IMR-90 (cell line): ENCODE results near the gene SLC6A12. TPM values are rescaled to one million over a fixed set of nuclear protein-coding genes. Genes with fewer than 3 reads are reported as not detected.

Experiments
- ATAC-seq: fragments of 200-7000 bp; cut with Tn5 transposase; 2 replicates; pipeline ENCODE4 v1.9.1; 2020; ENCODE audit warnings: low read depth, mild to moderate bottlenecking, moderate library complexity
- BruUV-seq: library from RNA; stranded (reverse); fragments of 400-500 nt; replicated peaks from 2 replicates; lab custom pipeline; 2021; lab: Mats Ljungman, UMichigan
- CTCF ChIA-PET: fragments of 300-600 bp; formaldehyde crosslinking; extraction: SDS; loops from one replicate; lab custom pipeline; 2021; ENCODE audit warnings: antibody characterized with exemption; lab: Yijun Ruan, JAX
- POLR2A ChIA-PET: fragments of 300-600 bp; sonication (Branson Sonifier 250); formaldehyde crosslinking; loops from one replicate; lab custom pipeline; 2022; ENCODE audit warnings: antibody characterized with exemption; ENCODE audit not compliant: unreplicated experiment; lab: Charles Lee
- DNase-seq: peaks from one replicate; pipeline ENCODE4 v3.0.0; 2013
- H2AFZ ChIP-seq: replicated peaks from 2 replicates; pipeline ENCODE3; 2013; ENCODE audit warnings: low read length, mild to moderate bottlenecking; ENCODE audit not compliant: poor library complexity
- H2AK5ac ChIP-seq: 2 replicates; pipeline ENCODE4 v1.6.1; 2013; ENCODE audit warnings: low read depth, low read length, inconsistent platforms
- H2AK9ac ChIP-seq: replicated peaks from 2 replicates; pipeline ENCODE3; 2013; ENCODE audit warnings: mild to moderate bottlenecking, low read depth, low read length, moderate library complexity; ENCODE audit not compliant: poor library complexity
- H2BK120ac ChIP-seq: 2 replicates; pipeline ENCODE4 v1.6.1; 2013; ENCODE audit warnings: low read depth, low read length, inconsistent platforms
- H2BK15ac ChIP-seq: 3 replicates; pipeline ENCODE4 v1.6.1; 2013; ENCODE audit warnings: low read depth, low read length, inconsistent platforms
- H2BK20ac ChIP-seq: 2 replicates; pipeline ENCODE4 v1.6.1; 2013; ENCODE audit warnings: low read depth, mild to moderate bottlenecking, inconsistent platforms, low read length, moderate library complexity
- H2BK5ac ChIP-seq: 2 replicates; pipeline ENCODE4 v1.6.1; 2013; ENCODE audit warnings: mild to moderate bottlenecking, low read depth, low read length, inconsistent platforms; ENCODE audit not compliant: poor library complexity, severe bottlenecking
- H3K14ac ChIP-seq: replicated peaks from 2 replicates; pipeline ENCODE4 v1.6.1; 2013; ENCODE audit warnings: low read depth, low read length, inconsistent platforms
- H3K18ac ChIP-seq: 2 replicates; pipeline ENCODE4 v1.6.1; 2013; ENCODE audit warnings: low read depth, low read length, control low read depth
- H3K23ac ChIP-seq: 2 replicates; pipeline ENCODE4 v1.6.1; 2013; ENCODE audit warnings: low read depth, low read length, inconsistent platforms
- H3K27ac ChIP-seq: 2 replicates; pipeline ENCODE4 v1.5.1; 2013; ENCODE audit warnings: mild to moderate bottlenecking, control low read depth, low read length; ENCODE audit not compliant: insufficient read depth
- H3K27me3 ChIP-seq: 2 replicates; pipeline ENCODE4 v1.6.1; 2013; ENCODE audit warnings: low read length; ENCODE audit not compliant: control insufficient read depth, insufficient read depth
- H3K36me3 ChIP-seq: 2 replicates; pipeline ENCODE4 v1.6.1; 2013; ENCODE audit warnings: low read length, mixed read lengths; ENCODE audit not compliant: control insufficient read depth, insufficient read depth
- H3K4ac ChIP-seq: 2 replicates; pipeline ENCODE4 v1.6.1; 2013; ENCODE audit warnings: low read depth, low read length, inconsistent platforms
- H3K4me1 ChIP-seq: 2 replicates; pipeline ENCODE4 v1.6.1; 2013; ENCODE audit warnings: low read length, mixed read lengths; ENCODE audit not compliant: control insufficient read depth, insufficient read depth
- H3K4me2 ChIP-seq: 2 replicates; pipeline ENCODE4 v1.6.1; 2013; ENCODE audit warnings: low read depth, mild to moderate bottlenecking, control low read depth, low read length, moderate library complexity
- H3K4me3 ChIP-seq: 2 replicates; pipeline ENCODE4 v1.5.1; 2013; ENCODE audit warnings: low read depth, mild to moderate bottlenecking, control low read depth, low read length, moderate library complexity; ENCODE audit not compliant: insufficient read depth
- H3K56ac ChIP-seq: 2 replicates; pipeline ENCODE4 v1.6.1; 2013; ENCODE audit warnings: low read length, inconsistent platforms; ENCODE audit not compliant: insufficient read depth; ENCODE audit errors: extremely low read depth
- H3K79me1 ChIP-seq, 2 experiments: 2 replicates each; pipeline ENCODE4 v1.6.1; 2013; ENCODE audit warnings: low read length in 2 of 2, inconsistent platforms in 1 of 2, low read depth in 1 of 2
- H3K9ac ChIP-seq: 2 replicates; pipeline ENCODE4 v1.6.1; 2013; ENCODE audit warnings: low read depth, low read length, control low read depth
- H3K9me1 ChIP-seq: 2 replicates; pipeline ENCODE4 v1.6.1; 2013; ENCODE audit warnings: low read length, inconsistent platforms; ENCODE audit not compliant: insufficient read depth
- H3K9me3 ChIP-seq: 2 replicates; pipeline ENCODE4 v1.6.1; 2013; ENCODE audit warnings: low read length; ENCODE audit not compliant: control insufficient read depth, insufficient read depth
- H4K20me1 ChIP-seq: 2 replicates; pipeline ENCODE4 v1.6.1; 2013; ENCODE audit warnings: low read length, inconsistent platforms; ENCODE audit not compliant: insufficient read depth
- H4K5ac ChIP-seq: 2 replicates; pipeline ENCODE4 v1.6.1; 2013; ENCODE audit warnings: mild to moderate bottlenecking, low read depth, low read length, control low read depth
- H4K8ac ChIP-seq, 2 experiments: 2 replicates each; pipeline ENCODE4 v1.6.1; 2013; ENCODE audit warnings: low read depth in 2 of 2, low read length in 2 of 2, control low read depth in 1 of 2, inconsistent platforms in 1 of 2
- H4K91ac ChIP-seq: 2 replicates; pipeline ENCODE4 v1.6.1; 2013; ENCODE audit warnings: low read depth, low read length, inconsistent platforms; ENCODE audit not compliant: insufficient read depth
- BHLHE40 ChIP-seq: fragments of 150-350 bp; IDR thresholded peaks from 2 replicates; pipeline ENCODE4 v1.6.1; 2016; ENCODE audit warnings: mild to moderate bottlenecking, low read depth, low read length
- RAD21 ChIP-seq: IDR thresholded peaks from 2 replicates; pipeline ENCODE4 v1.6.1; 2012; ENCODE audit warnings: low read length, improper control_type of control experiment
- RCOR1 ChIP-seq: IDR thresholded peaks from 2 replicates; pipeline ENCODE4 v1.6.1; 2012; ENCODE audit warnings: mild to moderate bottlenecking, low read length, improper control_type of control experiment; ENCODE audit not compliant: insufficient replicate concordance
- WGBS, 2 experiments: methylation state at CpG; one replicate each; pipeline versions ENCODE4 v1.1.5 to v1.1.7; 2013; ENCODE audit warnings: missing lambda C conversion rate in 2 of 2; ENCODE audit not compliant: insufficient read length in 1 of 2; ENCODE audit errors: extremely low coverage in 2 of 2; 5-methylcytosine and 5-hydroxymethylcytosine counted together
- dilution Hi-C: fragments of 300-500 bp; cut with HindIII; formaldehyde crosslinking; loops from one replicate; pipeline ENCODE4 v1.14.3; 2018; ENCODE audit warnings: low sequenced_read_pairs; ENCODE audit not compliant: unreplicated experiment
- in situ Hi-C: fragments of 300-500 bp; cut with MboI; formaldehyde crosslinking; loops from 3 replicates; pipeline ENCODE4 v1.14.3; 2019; ENCODE audit warnings: low sequenced_read_pairs, inconsistent platforms, mixed read lengths
- intact Hi-C: fragments of 100-400 bp; cut with micrococcal nuclease; formaldehyde crosslinking; loops from 2 replicates; pipeline ENCODE4 v1.10.0; 2022
- polyA plus RNA-seq, 3 experiments: library from polyadenylated mRNA; depleted of rRNA; stranded (reverse); fragments of >200 nt; gene quantifications; 2 replicates each; pipeline ENCODE4 v1.2.3, GENCODE V29; 2012; ENCODE audit warnings: low replicate concordance in 1 of 3
- total RNA-seq: library from RNA; depleted of rRNA; stranded (reverse); fragments of >200 nt; gene quantifications from 2 replicates; pipeline ENCODE4 v1.2.3, GENCODE V29; 2012

SLC6A12 gene
- total and polyA plus RNA-seq, 2 of the 4 experiments (the other 2 are of a cell fraction): not detected

- no peak overlapping the region; the same call in 1 of the 2 replicates for H3K18ac ChIP-seq
Measured at GRCh38 chr12:168763-169525, 45.0 kb downstream of the SLC6A12 start.

More at GRCh38 chr12:168763-169525, 45.0 kb downstream of the SLC6A12 start:
- peak overlapping the region; percentile 71; the same call in 1 of the 2 replicates for H3K23ac ChIP-seq
- H3K36me3 ChIP-seq: no peaks in the 10 kb centered on the region
- no peaks in the 10 kb centered on the region for H4K20me1 ChIP-seq
- intact Hi-C loops: no loop called here
- H3K4me1 ChIP-seq: peaks cover 8% of the 10 kb centered on the region
- dilution Hi-C loops: no loop called here
- H3K9me1 ChIP-seq: no peaks in the 10 kb centered on the region
- in situ Hi-C loops: no loop called here
- H2AFZ ChIP-seq: peak overlapping the region; percentile 78
- no peak overlapping the region; the same call in 1 of the 2 replicates for H4K91ac ChIP-seq
- H2BK20ac ChIP-seq: 0 out of 2 replicates have a peak overlapping the region, but pooled peaks have one; percentile 33
- H3K79me1 ChIP-seq: no peaks in the 10 kb centered on the region
- peaks cover 10% of the 10 kb centered on the region; the same call in 1 of the 2 replicates for H3K27me3 ChIP-seq
- H3K14ac ChIP-seq: 0 out of 2 replicates have a peak overlapping the region, but pooled peaks have one; percentile 63
- H2AK5ac ChIP-seq: peak overlapping the region; percentile 44; the same call in 1 of the 2 replicates
- H2AK9ac ChIP-seq: peak overlapping the region; percentile 66
- H3K9ac ChIP-seq: no peak overlapping the region
- no peak overlapping the region for H2BK15ac ChIP-seq
- H3K4me3 ChIP-seq: no peak overlapping the region
- CTCF ChIA-PET: no interaction called here
- H2BK120ac ChIP-seq: peak overlapping the region; percentile 52; the same call in 1 of the 2 replicates
- DNase-seq: peak; percentile 37
- H3K9me3 ChIP-seq: no peaks in the 10 kb centered on the region
- no peak overlapping the region for H3K4me2 ChIP-seq
- no peak overlapping the region for H4K5ac ChIP-seq
- BruUV-seq: no TSS peak
- TF ChIP-seq BHLHE40 (peak; percentile 60; the same call in 1 of the 2 replicates), RCOR1 (no peak), RAD21 (no peak)
- 38% methylated on average over 2 of the region's 22 CpGs; no CpG with 5 or more reads in 1 of the 2 experiments for WGBS, 2 experiments
- POLR2A ChIA-PET: no interaction called here
- no peak overlapping the region for H2BK5ac ChIP-seq
- H3K56ac ChIP-seq: no peak overlapping the region
- H3K4ac ChIP-seq: no peak overlapping the region
- ATAC-seq: peak; percentile 24; the same call in 1 of the 2 replicates
- 0 out of 4 replicates have a peak overlapping the region, but pooled peaks of 1 of the 2 experiments have one; percentile 7 for H4K8ac ChIP-seq
- no peak overlapping the region for H3K27ac ChIP-seq
